MG63 (cell line): Measurements from ENCODE around the gene ARID1B. TPM values are rescaled to one million over a fixed set of nuclear protein-coding genes. Genes with fewer than 3 reads are reported as not detected.

Experiments
- DNase-seq: peaks from one replicate; pipeline ENCODE4 v3.0.0-alpha.2; 2020
- H3K27me3 ChIP-seq: fragments of 250-450 bp; sonication (Bioruptor Pico); 2 replicates; pipeline ENCODE4 v1.5.1; 2020; ENCODE audit warnings: mild to moderate bottlenecking, moderate library complexity
- H3K36me3 ChIP-seq: fragments of 250-450 bp; sonication (Bioruptor Pico); 2 replicates; pipeline ENCODE4 v1.5.1; 2020; ENCODE audit warnings: mild to moderate bottlenecking, moderate library complexity
- H3K4me3 ChIP-seq: fragments of 250-450 bp; sonication (Bioruptor Pico); 2 replicates; pipeline ENCODE4 v1.5.1; 2020; ENCODE audit warnings: mild to moderate bottlenecking, moderate library complexity
- H3K9me3 ChIP-seq: fragments of 250-450 bp; sonication (Bioruptor Pico); 2 replicates; pipeline ENCODE4 v1.5.1; 2020; ENCODE audit warnings: mild to moderate bottlenecking, moderate library complexity
- total RNA-seq: library from RNA; depleted of rRNA; stranded (reverse); fragments of >200 nt; shearing (Covaris generic); gene quantifications from 2 replicates; pipeline ENCODE4 v1.2.3, GENCODE V29; 2014; ENCODE audit warnings: low replicate concordance

The ARID1B gene
- total RNA-seq, 1 experiment from 2014 or later: 9.9 TPM

DNA sequence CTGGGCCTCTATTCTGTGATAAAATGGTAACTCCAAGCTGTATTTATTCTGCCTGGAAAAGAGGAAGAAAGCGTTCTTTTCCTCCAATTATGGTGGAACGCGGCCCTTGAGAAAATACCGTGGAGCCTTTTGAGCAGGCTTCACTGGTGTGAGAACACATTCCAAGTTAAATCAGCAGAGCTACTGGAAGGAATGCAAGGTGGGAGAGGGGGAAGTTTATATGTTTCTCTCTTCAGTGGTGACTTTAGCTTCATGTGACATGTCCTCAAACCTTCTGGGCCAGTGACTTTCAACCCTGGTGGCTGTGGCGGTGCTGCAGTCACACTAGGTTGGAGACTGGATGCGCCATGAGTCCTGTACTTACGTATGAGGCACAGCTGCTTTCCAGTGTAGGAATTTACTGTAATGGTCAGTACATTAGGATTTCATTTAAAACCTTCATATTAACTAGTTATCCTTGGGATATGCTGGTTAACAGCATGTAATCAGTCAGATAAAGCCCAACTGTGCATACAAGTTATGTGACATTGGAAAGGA lies 221.7 kb downstream of the ARID1B start:
- DNase-seq: no peak
- Histone ChIP-seq H3K27me3 (no peaks in the 10 kb centered on the region), H3K4me3 (no peak overlapping the region), H3K36me3 (no peaks in the 10 kb centered on the region), H3K9me3 (no peaks in the 10 kb centered on the region)

DNA sequence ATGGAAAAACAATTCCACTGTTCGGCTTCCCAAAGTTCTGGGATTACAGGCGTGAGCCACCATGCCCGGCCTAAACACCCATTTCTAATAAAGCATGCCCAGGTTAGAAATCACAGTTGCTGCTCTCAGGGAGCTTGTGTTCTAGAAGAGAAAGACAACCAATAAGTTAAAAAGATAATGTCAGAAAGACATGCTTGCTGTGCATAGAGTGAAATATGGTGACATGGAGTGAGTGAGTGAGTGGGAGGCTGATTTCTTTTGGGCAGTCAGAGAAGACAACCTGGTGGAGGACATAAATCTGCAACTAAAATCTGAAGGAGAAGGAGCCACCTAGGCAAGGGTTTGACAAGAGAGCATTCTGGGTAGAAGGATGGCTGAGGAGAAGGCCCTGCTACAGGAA lies 222.6 kb downstream of the ARID1B start:
- no peak for DNase-seq
- Histone ChIP-seq H3K36me3 (no peaks in the 10 kb centered on the region), H3K27me3 (no peaks in the 10 kb centered on the region), H3K9me3 (no peaks in the 10 kb centered on the region), H3K4me3 (no peak overlapping the region)

DNA sequence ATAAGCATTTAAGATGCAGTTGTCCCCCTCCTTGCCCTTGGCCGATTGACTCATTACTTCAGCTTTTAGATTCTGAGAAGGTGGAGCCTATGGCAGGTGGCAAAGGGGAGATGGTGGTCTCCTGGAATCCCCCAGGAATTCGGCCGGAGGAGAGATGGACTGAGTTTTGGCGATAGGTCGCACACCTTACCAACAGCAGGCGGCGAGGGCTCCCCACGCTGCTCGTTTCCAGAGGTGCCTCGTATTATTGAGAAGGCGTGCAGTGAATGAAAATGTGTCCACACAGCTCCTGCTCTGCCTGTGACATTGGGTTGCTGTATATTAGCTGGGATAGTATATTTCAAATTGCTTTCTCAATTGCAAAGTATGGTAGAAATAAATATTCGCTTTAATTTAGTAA lies 224.5 kb downstream of the ARID1B start:
- Histone ChIP-seq H3K4me3 (no peak overlapping the region), H3K9me3 (no peaks in the 10 kb centered on the region), H3K36me3 (no peaks in the 10 kb centered on the region), H3K27me3 (no peaks in the 10 kb centered on the region)
- DNase-seq: no peak

DNA sequence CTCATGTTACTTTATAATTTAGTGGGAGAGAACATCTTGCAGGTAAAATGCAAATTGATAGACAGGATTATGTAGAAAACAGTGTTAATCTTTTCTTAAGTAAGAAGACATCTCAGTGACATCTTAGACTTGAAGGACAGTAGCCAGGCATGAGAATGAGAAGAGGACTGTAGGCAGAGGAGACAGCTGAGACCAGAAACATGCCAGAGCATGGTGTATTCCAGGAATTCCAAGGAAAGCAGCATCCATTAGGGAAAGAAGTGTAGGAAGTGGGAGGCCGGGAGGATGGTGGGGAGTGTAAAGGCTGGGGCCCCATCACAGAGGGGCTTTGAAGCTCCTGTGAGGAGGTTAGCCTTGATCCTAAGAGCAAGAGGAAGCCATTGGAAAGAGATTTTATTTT lies 225.6 kb downstream of the ARID1B start:
- Histone ChIP-seq H3K4me3 (no peak overlapping the region), H3K27me3 (no peaks in the 10 kb centered on the region), H3K36me3 (no peaks in the 10 kb centered on the region), H3K9me3 (no peaks in the 10 kb centered on the region)
- DNase-seq: no peak

DNA sequence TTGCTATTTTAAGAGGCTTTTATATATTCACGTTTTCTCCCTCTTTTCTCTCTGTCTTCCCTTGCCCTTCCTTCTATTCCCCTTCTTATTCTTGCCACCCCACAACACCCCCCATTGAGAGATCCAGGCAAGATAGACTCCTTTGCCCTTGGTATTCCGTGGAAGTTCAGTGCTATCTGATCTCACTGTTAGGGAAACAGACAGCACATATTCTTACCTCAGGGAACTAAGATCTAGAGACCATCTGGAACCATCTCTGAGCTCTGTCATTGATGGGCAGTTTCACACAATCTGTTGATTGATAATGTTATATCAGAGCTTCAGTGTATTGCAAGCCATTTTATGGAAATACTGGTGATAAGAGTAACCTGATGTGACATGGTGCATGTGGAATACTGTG lies 228.8 kb downstream of the ARID1B start:
- no peaks in the 10 kb centered on the region for H3K9me3 ChIP-seq
- no peak for DNase-seq
- no peaks in the 10 kb centered on the region for H3K36me3 ChIP-seq
- H3K27me3 ChIP-seq: no peaks in the 10 kb centered on the region
- H3K4me3 ChIP-seq: no peak overlapping the region

DNA sequence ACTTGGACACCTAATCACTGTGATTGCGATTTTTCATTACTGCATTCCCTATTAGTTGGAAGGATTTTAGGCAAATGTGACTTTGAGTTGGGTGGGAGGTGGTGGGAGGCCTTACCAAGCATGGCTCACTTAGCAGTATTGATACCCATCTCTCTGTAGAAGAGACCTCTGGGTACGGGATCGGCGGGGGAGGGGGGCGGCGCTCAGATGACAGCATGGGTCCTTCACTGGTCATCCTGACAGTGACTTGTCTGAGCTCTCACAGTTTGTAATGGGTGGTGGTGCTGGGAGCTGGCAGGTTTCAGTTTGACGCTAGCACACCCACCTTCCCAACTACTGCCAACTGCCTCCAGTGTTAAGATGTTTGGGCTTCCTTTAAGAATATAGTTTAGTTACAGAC lies 231.4 kb downstream of the ARID1B start:
- Histone ChIP-seq H3K9me3 (no peaks in the 10 kb centered on the region; the same call in 1 of the 2 replicates), H3K27me3 (no peaks in the 10 kb centered on the region), H3K36me3 (no peaks in the 10 kb centered on the region), H3K4me3 (no peak overlapping the region)
- no peak for DNase-seq

DNA sequence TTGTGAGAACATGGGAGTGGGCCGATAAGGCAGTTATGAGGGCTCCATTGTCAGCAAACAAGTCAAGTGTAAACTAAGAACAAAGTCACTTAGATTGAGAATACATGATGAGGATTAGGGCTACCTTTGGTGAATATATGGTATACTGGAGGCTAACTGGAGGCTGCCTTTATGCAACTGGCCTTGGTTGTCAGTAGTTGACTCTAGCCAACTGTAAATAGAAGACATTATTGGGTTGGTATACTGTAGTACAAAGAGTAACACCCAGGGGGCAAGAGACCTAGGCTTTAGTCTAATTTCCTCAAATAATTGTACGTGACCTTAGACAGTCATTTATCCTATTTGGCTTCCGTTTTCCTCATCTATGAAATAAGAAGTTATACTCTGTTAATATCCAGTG lies 235.2 kb downstream of the ARID1B start:
- no peaks in the 10 kb centered on the region for H3K36me3 ChIP-seq
- H3K27me3 ChIP-seq: no peaks in the 10 kb centered on the region
- no peak overlapping the region for H3K4me3 ChIP-seq
- DNase-seq: no peak
- H3K9me3 ChIP-seq: no peaks in the 10 kb centered on the region; the same call in 1 of the 2 replicates

DNA sequence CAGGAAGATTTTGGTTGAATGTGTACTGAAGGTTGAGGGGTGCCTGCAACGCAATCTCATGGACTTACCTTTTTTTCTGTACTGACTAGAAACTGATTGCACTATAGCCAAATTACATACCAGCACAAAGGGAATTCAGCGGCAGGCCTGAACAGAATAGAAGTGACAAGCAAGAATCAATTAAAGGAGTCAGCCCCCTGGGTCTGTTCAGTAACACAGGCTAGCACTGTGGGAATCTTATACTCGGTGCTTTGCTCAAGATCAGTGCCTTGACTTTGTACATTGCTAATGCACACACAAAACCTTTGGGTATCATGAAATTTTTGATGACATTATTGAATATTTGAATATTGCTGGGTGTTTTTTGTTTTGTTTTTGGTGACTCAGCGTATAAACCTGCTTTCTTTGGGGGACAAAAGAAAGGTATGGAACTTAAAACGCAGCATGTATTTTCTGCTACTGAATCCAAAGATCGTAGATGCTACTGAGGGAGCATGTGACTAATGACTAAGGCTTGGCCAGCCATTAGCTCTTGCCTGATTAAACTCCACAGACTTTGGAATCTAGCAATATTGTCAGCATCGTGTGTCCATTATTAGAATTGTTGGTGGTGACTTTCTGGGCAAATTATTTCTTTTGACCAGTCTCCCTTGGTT lies 236.6 kb downstream of the ARID1B start:
- Histone ChIP-seq H3K36me3 (no peaks in the 10 kb centered on the region), H3K9me3 (no peaks in the 10 kb centered on the region; the same call in 1 of the 2 replicates), H3K27me3 (no peaks in the 10 kb centered on the region), H3K4me3 (no peak overlapping the region)
- DNase-seq: no peak

DNA sequence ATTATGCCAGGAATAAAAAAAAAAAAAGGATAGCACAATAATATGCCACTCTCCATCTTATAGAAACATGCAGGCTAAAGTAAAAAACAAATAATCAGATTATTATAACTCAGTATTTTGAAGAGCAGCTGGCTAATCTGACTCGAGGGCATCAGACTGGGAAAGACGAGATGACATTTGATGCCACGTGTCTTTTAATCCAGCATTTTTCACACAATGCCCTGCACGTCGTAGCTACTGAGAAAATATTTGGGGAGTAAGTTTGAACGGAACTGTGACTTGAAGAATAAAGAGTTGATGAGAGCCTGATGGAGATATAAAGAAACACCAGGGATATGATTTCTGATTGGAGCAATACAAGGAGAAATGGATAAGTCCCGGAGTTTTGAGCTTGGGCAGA lies 237.7 kb downstream of the ARID1B start:
- no peaks in the 10 kb centered on the region for H3K27me3 ChIP-seq
- H3K36me3 ChIP-seq: no peaks in the 10 kb centered on the region
- DNase-seq: no peak

DNA sequence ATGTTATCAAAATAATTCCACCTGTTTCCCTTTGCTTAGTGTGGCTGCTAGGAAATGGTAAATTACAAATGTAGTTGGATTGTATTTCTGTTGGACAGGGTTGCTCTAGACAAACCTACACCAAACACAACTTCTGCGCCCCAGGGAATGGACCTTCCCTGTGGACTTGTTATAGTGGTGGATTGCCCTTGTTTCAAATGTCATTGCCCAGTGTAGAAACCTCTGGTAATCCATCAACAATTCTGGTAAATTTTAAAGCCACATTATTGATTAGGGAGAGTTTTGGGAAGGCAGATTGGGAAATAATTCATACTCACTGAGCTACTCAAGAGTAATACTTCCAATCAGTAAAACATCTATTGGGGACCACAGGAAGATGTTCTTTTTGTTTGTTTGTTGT lies 239.8 kb downstream of the ARID1B start:
- H3K36me3 ChIP-seq: no peaks in the 10 kb centered on the region
- H3K4me3 ChIP-seq: no peak overlapping the region
- H3K9me3 ChIP-seq: no peaks in the 10 kb centered on the region
- H3K27me3 ChIP-seq: no peaks in the 10 kb centered on the region
- DNase-seq: no peak

More for the DNA sequence above, 237.7 kb downstream of the ARID1B start:
- H3K9me3 ChIP-seq: no peaks in the 10 kb centered on the region; the same call in 1 of the 2 replicates
- H3K4me3 ChIP-seq: no peak overlapping the region

DNA sequence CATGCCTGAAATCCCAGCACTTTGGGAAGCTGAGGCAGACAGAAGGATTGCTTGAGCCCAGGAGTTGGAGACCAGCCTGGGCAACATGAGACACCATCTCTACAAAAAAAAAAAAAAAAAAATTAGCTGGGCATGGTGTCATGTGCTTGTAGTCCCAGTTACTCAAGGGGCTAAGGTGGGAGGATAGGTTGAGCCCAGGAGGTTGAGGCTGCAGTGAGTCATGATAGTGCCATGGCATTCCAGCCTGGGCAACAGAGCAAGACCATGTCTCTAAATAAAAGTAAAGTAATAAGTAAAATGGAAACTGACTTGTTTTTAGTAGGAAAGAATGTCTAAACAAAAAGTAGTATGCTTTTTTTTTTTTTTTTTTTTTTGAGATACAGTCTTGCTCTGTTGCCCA lies 240.7 kb downstream of the ARID1B start:
- no peaks in the 10 kb centered on the region for H3K36me3 ChIP-seq
- H3K27me3 ChIP-seq: no peaks in the 10 kb centered on the region
- no peaks in the 10 kb centered on the region for H3K9me3 ChIP-seq
- no peak overlapping the region for H3K4me3 ChIP-seq
- peak; percentile 29 for DNase-seq

DNA sequence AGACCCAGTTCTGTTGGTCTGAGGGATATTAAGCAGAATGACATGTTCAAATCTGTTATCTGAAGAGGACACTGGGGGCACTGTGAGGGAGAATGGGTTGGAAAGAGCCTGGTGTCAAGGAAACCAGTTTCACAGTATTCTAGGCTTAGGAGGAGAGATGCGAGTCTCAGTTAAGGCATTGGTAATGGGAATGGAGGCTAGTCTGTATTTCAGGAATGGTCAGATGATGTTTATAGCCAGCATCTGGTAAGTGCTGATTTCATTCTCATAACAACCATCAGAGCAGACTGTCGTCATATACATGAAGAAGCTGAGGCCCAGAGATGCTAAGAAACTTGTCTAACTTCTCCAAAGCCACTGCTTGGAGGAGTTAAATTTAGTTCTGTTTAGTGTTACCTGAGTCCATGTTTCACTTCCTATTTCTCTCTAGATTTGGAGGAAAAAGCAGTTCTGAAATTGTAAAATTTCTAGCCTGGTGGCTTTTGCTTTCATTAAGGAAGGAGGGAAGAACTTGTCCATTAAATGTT lies 242.0 kb downstream of the ARID1B start:
- no peak for DNase-seq
- no peaks in the 10 kb centered on the region for H3K36me3 ChIP-seq
- no peaks in the 10 kb centered on the region for H3K27me3 ChIP-seq
- no peak overlapping the region for H3K4me3 ChIP-seq
- H3K9me3 ChIP-seq: no peaks in the 10 kb centered on the region

DNA sequence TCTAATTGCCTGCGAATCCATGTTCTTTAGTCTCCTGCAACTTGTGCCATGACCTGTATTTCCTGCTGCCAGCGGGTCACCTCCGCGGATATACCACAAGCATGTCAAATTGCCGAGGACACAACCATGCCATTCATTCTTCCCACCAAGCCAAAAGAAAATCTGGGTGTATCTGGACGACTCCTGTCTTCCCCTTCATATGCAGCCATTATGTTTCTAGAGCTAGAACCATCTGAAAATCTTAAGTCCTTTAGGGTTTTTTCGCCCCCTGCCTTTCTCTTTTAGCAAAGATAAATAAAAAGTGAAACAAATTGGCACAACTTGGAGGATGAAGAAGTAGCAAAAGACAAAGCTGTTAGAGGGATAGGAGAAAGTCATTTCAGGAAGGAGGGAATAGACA lies 242.6 kb downstream of the ARID1B start:
- Histone ChIP-seq H3K4me3 (peak overlapping the region; percentile 16), H3K9me3 (no peaks in the 10 kb centered on the region), H3K27me3 (no peaks in the 10 kb centered on the region), H3K36me3 (no peaks in the 10 kb centered on the region)
- no peak for DNase-seq

DNA sequence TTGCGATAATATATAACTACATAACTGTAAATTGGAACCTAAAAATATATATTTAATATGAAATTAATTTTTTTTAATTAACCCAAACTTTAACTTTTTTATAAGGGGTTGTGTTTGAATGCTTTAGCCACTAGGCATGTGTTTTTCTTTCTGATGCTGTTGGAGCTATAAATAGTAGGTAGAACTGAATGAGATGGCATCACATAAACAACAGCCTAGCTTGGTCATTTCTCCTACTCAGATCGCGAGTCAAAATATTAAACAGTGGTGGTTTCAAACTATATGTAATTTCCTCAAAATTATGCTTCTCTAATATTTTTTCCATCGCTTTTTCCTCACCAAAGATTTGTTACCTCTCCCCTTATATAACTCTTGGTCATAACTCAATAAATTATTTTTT lies 243.2 kb downstream of the ARID1B start:
- no peak for DNase-seq
- H3K9me3 ChIP-seq: peaks cover 5% of the 10 kb centered on the region
- no peaks in the 10 kb centered on the region for H3K36me3 ChIP-seq
- peak overlapping the region; percentile 86 for H3K4me3 ChIP-seq
- no peaks in the 10 kb centered on the region for H3K27me3 ChIP-seq

DNA sequence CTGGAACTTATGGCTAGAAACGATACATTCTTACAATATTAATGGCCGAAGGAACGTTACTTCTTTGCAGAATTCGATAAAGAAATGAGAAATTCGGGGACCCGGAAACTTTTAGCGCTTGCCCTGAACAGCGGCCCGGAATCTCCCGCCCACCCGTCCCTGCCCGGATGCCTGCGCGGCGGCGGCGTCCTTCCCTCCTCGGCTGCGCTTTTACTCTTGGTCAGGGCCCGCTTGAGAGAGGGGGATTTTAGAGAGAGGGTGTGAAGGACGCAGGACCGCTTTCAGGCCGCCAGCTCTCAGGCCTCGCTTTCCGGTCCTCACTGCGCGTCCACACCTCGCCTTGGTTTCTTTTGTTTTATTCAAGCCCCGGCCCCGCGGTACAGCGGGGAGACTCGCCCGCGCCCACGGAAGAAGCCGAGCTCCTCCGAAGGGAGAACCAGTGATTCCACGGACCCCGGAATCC lies 243.7 kb downstream of the ARID1B start:
- Histone ChIP-seq H3K4me3 (peak overlapping the region; percentile 86), H3K36me3 (no peaks in the 10 kb centered on the region), H3K9me3 (peaks cover 10% of the 10 kb centered on the region), H3K27me3 (no peaks in the 10 kb centered on the region)
- DNase-seq: peak; percentile 62

DNA sequence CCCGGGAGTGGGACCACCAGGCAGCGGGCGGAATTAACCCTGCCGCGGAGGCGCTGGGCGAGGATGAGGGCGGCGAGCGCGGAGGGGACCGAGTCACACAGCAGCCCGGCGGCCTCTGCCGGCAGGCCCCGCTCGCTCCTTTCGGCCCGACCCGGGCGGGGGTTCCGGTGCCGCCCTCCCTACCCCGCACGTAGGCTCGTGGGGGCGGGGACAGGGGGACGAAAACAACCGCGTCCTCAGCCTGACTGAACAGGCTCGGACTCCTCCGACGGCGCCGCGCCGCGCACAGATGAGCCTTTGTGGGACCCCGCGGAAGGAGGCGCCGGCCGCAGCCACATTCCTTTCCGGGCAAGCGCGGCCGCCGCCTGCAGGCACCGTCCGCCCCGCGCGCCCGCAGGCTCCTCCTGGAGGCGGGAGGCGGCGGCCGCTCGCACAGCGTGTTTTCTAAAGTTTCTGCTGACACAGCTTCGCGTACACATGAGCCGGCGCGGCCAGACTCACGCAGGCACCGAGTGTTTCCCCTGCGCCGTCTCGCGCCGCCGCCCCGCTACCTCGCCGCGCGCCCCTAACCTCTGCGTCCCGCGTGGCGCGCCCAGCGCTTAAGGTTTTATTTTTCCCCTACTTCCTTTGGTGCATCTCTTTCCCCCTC lies 244.3 kb downstream of the ARID1B start:
- H3K4me3 ChIP-seq: peak overlapping the region; percentile 86
- no peaks in the 10 kb centered on the region for H3K36me3 ChIP-seq
- DNase-seq: peak; percentile 89
- peaks cover 16% of the 10 kb centered on the region for H3K9me3 ChIP-seq
- no peaks in the 10 kb centered on the region for H3K27me3 ChIP-seq

DNA sequence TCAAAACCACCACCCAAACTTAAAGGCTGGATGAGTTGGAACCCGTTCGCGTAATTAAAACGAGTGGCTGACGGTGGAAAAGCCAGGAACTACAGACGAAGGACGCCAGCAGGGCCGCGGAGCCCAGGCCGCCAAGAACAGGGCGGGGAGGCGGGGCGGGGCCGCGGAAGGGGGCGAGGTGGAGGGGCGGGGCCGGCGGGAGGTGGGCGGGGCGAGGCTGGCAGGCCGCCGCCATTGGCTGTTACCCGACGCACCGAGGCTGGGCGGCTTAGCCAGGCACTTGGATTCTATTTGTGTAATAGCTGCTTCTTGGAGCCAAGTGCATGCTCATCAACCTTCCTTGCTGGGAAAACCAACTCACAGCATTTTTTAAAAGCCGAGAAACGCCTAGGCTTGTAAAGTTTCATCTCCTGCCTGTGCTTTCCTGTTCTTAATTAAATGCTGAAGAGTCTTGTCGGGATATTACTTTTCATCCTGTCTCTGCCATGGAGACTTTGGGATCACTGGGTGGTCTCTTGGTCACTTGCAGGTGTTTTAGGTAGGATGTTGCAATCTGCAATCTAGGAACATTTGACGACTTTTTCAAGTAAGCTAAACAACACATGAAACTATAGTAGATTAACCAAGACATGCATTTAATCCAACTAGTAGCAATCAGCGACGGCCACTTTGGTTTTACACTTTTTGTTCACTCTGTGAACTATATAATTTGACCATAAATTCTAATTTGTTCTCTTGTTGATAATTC lies 245.0 kb downstream of the ARID1B start:
- peak; percentile 85 for DNase-seq
- Histone ChIP-seq H3K36me3 (no peaks in the 10 kb centered on the region), H3K27me3 (no peaks in the 10 kb centered on the region), H3K4me3 (peak overlapping the region; percentile 86), H3K9me3 (peaks cover 17% of the 10 kb centered on the region)
